Activated naive CD4-positive, alpha-beta T cell treated with anti-CD3 and anti-CD28 coated beads, Interleukin-2, amount 50 U/mL, for 72 hours (primary cell): ENCODE data around the gene C7orf33. TPM values are rescaled to one million over a fixed set of nuclear protein-coding genes. Genes with fewer than 3 reads are reported as not detected.

Experiments used
- ATAC-seq, 2 donors: fragments of 150-1000 bp; cut with Tn5 transposase; 2 replicates each; pipeline ENCODE4 v1.10.0; 2021; ENCODE audit warnings: mild to moderate bottlenecking in 2 of 2, moderate library complexity in 2 of 2
- DNase-seq, 2 donors: peaks; one replicate each; pipeline ENCODE4 v3.0.0; 2021 to 2022; ENCODE audit warnings: low spot score in 2 of 2
- H3K27ac Mint-ChIP-seq, 2 donors: one replicate each; pipeline ENCODE4 v1.8.0; 2022; ENCODE audit warnings: mild to moderate bottlenecking in 2 of 2, mixed read lengths in 2 of 2
- H3K36me3 Mint-ChIP-seq, 2 donors: one replicate each; pipeline ENCODE4 v1.8.0; 2022; ENCODE audit warnings: mixed read lengths in 2 of 2
- H3K9me3 Mint-ChIP-seq, 2 donors: one replicate each; pipeline ENCODE4 v1.8.0; 2022; ENCODE audit warnings: mixed read lengths in 2 of 2
- total RNA-seq, 2 donors: library from RNA; stranded (reverse); gene quantifications; one replicate each; pipeline ENCODE4 v1.2.3, GENCODE V29; 2022

The C7orf33 gene
- total RNA-seq, 2 donors from 2014 or later: not detected

DNA sequence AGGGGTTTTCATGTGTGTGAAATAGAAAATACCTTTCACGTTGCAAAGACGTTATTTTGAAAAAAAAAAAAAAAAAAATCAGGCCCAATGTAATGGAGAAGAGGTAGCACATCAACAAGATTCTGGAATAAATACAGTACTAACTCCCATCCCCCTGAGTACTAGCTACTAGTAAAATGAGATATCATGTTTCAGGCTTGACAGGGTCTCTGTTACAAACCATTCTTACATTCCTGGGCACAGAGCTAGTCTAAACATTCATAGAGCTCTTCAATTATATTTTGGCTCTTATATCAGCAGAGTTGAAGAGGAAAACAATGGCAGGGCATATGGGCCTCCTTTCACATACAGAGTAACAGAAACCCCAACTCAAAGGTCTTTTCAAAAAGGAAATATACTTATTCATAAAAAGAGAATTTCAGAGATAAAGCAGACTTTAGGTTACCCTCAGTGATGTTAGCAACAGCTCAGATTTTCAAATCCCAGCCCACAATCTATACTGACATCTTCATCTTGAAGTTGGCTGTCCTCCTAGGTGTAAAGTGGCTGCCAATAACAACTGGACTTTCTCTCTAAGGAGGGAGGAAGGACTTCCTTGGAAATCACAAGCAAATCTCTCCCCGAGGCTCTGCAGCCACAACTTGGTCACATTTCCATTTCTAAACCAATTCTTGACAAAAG lies 18.6 kb downstream of the C7orf33 start:
- DNase-seq: no peak
- ATAC-seq: no peak
- Mint-ChIP-seq H3K27ac (no peak overlapping the region), H3K36me3 (peaks cover 0 to 19% of the 10 kb centered on the region in 2 donors), H3K9me3 (peaks cover 9 to 16% of the 10 kb centered on the region in 2 donors)

GRCh38 chr7:148611692-148612091 lies 21.1 kb downstream of the C7orf33 start:
- Mint-ChIP-seq H3K9me3 (no peaks in the 10 kb centered on the region), H3K36me3 (no peaks in the 10 kb centered on the region), H3K27ac (no peak overlapping the region)
- ATAC-seq (no peak), DNase-seq (no peak)

DNA sequence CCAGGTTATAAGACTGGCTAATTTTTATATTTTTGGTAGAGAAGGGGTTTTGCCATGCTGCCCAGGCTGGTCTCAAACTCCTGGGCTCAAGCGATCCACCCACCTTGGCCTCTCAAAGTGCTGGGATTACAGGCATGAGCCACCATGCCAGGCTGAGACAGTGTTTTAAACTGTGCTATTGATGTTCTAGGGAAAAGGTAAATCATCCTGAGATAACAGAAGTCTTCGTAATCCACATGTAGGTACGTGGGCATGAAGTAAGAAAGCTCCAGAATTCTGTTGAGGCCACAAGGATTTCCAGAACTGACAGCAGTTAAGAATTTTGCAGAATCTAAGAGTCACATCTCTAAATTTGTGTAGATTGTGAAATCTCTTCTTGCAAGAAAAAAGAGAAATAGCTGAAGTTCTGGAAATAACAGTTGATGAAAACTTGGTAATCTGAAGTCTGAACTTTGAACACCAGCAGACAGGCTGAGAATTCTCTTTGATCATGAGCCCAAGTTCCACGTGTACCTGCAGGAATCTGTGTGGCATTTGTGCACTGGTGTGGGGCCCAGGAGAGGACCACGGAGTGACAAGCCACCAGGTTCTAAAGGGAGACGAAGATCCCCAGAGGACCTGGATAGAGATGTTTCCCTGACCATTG lies 24.6 kb downstream of the C7orf33 start:
- DNase-seq (no peak), ATAC-seq (no peak)
- Mint-ChIP-seq H3K9me3 (peaks cover 3 to 18% of the 10 kb centered on the region in 2 donors), H3K27ac (no peak overlapping the region), H3K36me3 (peaks cover 11 to 18% of the 10 kb centered on the region in 2 donors)

GRCh38 chr7:148620749-148621359 lies 30.3 kb downstream of the C7orf33 start:
- peaks cover 3 to 18% of the 10 kb centered on the region in 2 donors for H3K9me3 Mint-ChIP-seq
- peak in 1 of 2 donors; percentile 86 for ATAC-seq
- H3K36me3 Mint-ChIP-seq: peaks cover 11 to 25% of the 10 kb centered on the region in 2 donors
- no peak for DNase-seq
- peak overlapping the region in 1 of 2 donors; percentile 2 for H3K27ac Mint-ChIP-seq

GRCh38 chr7:148621563-148621962 lies 31.0 kb downstream of the C7orf33 start:
- Mint-ChIP-seq H3K27ac (no peak overlapping the region), H3K36me3 (peaks cover 11 to 25% of the 10 kb centered on the region in 2 donors), H3K9me3 (peaks cover 3 to 18% of the 10 kb centered on the region in 2 donors)
- ATAC-seq (peak; percentile 15 to 54), DNase-seq (no peak)

GRCh38 chr7:148622887-148623585 lies 32.5 kb downstream of the C7orf33 start:
- DNase-seq (no peak), ATAC-seq (no peak)
- Mint-ChIP-seq H3K36me3 (peaks cover 8 to 16% of the 10 kb centered on the region in 2 donors), H3K9me3 (peaks cover 3 to 11% of the 10 kb centered on the region in 2 donors), H3K27ac (no peak overlapping the region)

- Mint-ChIP-seq H3K36me3 (peaks cover 1 to 9% of the 10 kb centered on the region in 2 donors), H3K27ac (no peak overlapping the region), H3K9me3 (peaks cover 0 to 4% of the 10 kb centered on the region in 2 donors)
- ATAC-seq (no peak), DNase-seq (no peak)
These were observed 33.2 kb downstream of the C7orf33 start for GRCh38 chr7:148623586-148624282.

DNA sequence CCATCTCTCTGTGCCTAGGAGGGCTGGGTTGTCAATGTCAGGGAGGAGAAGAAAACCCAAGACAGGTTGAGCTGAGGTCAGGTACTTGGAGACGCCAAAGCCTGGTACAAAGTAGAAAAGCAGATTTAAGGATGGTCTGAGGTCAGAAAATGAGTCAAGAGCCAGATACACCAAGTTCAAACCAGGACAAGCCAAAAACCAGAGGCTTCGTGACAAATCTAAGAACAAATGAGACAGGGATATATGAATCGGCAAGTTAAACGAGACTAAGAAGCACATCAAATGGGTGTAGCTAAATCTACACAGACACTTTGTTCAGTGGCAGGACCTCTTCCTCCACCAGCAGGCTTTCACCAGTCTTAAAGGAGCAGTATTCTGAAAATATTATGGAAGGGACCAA lies 34.2 kb downstream of the C7orf33 start:
- Mint-ChIP-seq H3K9me3 (no peaks in the 10 kb centered on the region), H3K27ac (no peak overlapping the region), H3K36me3 (peaks cover 0 to 7% of the 10 kb centered on the region in 2 donors)
- DNase-seq (no peak), ATAC-seq (peak; percentile 54 to 84)

DNA sequence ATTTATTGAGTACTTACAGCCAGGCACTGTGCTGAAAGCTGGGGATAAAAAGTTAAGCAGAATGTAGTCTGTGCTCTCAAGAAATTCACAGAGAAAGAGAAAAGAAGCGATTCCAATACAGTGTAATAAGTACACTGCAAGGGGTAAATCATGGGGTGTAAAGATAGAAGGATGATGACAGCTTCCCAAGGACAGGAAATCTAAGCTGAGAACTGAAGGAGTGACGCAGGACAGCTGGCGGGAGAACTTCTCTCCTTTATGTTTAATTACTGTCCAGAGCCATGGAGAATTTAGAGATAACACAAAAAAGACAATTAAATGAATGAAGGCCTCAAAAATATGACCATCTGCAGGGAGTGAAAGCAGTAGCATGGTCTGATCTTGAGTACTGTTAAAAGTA lies 34.8 kb downstream of the C7orf33 start:
- ATAC-seq: no peak
- no peaks in the 10 kb centered on the region for H3K9me3 Mint-ChIP-seq
- DNase-seq: no peak
- peaks cover 0 to 7% of the 10 kb centered on the region in 2 donors for H3K36me3 Mint-ChIP-seq
- H3K27ac Mint-ChIP-seq: no peak overlapping the region

DNA sequence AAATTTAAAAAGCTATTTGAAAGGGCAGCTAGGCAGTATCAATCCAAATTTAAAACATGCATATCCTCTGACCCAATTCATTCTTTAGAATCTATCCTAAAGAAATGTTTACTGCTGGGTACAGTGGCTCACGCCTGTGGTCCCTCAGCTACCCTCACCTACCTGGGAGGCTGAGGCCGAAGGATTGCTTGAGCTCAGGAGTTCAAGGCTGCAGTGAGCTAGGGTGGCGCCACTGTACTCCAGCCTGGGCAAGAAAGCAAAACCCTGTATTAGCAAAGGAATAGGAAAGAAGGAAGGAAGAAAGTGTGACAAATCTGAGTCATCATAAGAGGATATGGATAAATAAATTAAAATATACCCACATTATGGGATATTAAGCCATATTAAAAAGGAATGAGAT lies 36.3 kb downstream of the C7orf33 start:
- ATAC-seq (no peak), DNase-seq (no peak)
- Mint-ChIP-seq H3K36me3 (no peaks in the 10 kb centered on the region), H3K9me3 (no peaks in the 10 kb centered on the region), H3K27ac (no peak overlapping the region)

DNA sequence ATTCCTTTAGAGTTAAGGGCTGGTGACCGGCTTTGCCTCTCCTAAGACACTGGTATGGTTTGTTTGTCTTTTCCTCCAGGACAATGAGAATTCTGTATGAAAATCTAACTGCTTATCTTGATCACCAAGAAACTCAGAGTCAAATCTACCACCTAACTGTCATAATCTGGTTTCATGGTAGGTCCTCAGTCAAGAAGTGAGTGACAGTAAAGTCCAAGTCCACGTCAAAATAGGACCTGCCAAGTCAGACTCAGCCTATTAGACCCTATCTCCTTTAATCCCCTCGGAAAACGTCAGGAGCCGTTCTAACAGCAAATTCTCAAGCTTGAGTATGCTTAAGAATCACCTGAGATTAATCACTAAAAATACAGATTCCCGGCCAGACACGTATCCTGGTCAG lies 37.4 kb downstream of the C7orf33 start:
- Mint-ChIP-seq H3K36me3 (no peaks in the 10 kb centered on the region), H3K27ac (no peak overlapping the region), H3K9me3 (peaks cover 0 to 4% of the 10 kb centered on the region in 2 donors)
- DNase-seq (no peak), ATAC-seq (no peak)

DNA sequence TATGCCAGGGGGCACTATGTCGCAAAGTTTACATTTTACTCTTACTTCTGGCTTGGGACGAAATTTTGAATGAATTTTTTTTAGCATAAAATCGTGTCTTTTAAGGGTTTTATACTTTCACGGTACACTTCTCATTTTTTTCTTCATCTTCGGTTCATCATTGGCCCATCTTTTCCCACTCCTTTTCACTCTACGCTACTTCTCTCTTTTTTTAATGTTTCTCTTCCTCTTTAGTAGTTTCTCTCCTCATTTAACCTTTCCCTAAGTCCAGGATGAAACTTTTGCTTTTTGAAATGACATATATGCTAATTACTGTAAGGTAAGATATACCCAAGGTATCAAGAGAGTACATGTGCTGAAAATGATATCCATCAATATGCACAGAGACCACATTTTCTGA lies 39.5 kb downstream of the C7orf33 start:
- Mint-ChIP-seq H3K9me3 (peaks cover 0 to 4% of the 10 kb centered on the region in 2 donors), H3K27ac (no peak overlapping the region), H3K36me3 (no peaks in the 10 kb centered on the region)
- DNase-seq (no peak), ATAC-seq (no peak)

GRCh38 chr7:148633761-148634160 lies 43.2 kb downstream of the C7orf33 start:
- DNase-seq: no peak
- peaks cover 0 to 7% of the 10 kb centered on the region in 2 donors for H3K9me3 Mint-ChIP-seq
- no peaks in the 10 kb centered on the region for H3K36me3 Mint-ChIP-seq
- no peak overlapping the region for H3K27ac Mint-ChIP-seq
- ATAC-seq: peak; percentile 53 to 83

DNA sequence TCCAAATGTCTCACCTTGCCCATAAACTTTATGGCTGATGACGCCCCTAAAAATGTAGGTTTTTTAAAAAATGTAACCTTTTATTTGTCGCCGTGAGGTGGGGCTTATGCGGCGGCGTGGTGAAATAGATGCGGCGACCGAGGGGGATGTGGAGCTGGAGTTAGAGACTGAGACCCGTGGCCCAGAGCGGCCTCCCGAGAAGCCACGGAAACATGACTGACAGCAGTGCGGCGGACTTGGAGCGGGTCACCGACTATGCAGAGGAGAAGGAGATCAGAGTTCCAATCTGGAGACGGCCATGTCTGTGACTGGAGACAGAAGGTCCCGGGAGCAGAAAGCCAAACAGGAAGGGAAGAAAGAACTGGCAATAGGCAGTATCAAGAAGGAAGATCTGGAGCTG lies 46.5 kb downstream of the C7orf33 start:
- Mint-ChIP-seq H3K9me3 (peaks cover 0 to 4% of the 10 kb centered on the region in 2 donors), H3K27ac (no peak overlapping the region), H3K36me3 (no peaks in the 10 kb centered on the region)
- DNase-seq: no peak
- no peak for ATAC-seq

DNA sequence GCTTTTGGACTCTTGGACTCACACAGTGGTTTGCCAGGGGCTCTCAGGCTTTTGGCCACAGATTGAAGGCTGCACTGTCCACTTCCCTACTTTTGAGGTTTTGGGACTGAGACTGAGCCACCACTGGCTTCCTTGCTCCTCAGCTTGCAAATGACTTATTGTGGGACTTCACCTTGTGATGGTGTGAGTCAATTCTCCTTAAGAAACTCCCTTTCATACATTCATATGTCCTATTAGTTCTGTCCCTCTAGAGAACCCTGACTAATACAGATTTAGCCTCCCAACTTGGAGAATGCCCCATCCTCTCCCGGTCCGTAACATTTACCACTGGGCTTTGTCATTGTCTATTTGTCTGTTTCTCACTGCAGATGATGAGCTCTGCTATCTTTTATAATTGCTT lies 55.3 kb downstream of the C7orf33 start:
- DNase-seq (no peak), ATAC-seq (peak in 1 of 2 donors; percentile 70)
- Mint-ChIP-seq H3K36me3 (no peaks in the 10 kb centered on the region), H3K27ac (no peak overlapping the region), H3K9me3 (no peaks in the 10 kb centered on the region)

DNA sequence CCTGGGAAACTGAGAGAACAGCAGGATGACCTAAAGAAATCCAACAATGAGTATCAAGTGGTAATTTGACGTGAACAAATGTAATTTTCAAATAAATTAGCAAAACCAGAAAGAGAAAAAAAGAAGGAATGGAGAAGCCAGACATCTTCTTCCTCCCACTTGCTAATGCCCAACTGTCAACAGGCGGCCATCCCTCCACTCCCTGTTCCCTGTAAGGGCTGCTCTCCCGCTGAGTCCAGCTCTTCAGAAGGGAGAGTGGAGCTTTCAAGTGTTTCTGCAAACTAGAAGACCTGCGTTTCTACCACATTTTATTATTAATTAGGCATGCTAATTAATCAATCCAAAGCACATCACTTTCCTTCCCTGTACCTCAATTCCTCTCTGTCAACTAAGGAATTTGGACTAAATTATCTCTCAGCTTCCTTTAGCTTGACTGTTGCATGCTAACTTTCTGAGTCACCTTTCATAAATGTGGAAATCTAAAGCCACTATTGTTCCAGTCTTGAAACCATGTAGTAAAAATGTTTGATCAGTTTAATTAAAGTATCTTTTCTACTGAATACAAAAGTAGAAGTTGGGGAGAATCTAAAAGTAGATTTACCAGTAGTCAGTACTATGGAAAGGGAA lies 59.8 kb downstream of the C7orf33 start:
- DNase-seq (no peak), ATAC-seq (no peak)
- H3K27ac Mint-ChIP-seq: no peak overlapping the region
- H3K36me3 Mint-ChIP-seq: no peaks in the 10 kb centered on the region
- H3K9me3 Mint-ChIP-seq: no peaks in the 10 kb centered on the region
